Measurements from ENCODE around the gene PRDM15.

Gene PRDM15

GRCh38 chr21:41820384-41821080 is 58.6 kb downstream of the PRDM15 start:
- in situ Hi-C loops (cut with MboI; ENCODE audit: low pct_unique_long_range_greater_than_20kb, low sequenced_read_pairs, unreplicated experiment) = no loop called here

GRCh38 chr21:41819856-41820281 is 59.3 kb downstream of the PRDM15 start:
- DNase-seq (ENCODE audit: low spot score) = no peak
- in situ Hi-C loops (cut with MboI; ENCODE audit: low pct_unique_long_range_greater_than_20kb, low sequenced_read_pairs, unreplicated experiment) = no loop called here
- TF ChIP-seq CTCF (IDR thresholded peaks at IDR 0.05; ENCODE audit: extremely low read depth, insufficient read depth, missing control alignments) = no peak

More at GRCh38 chr21:41820384-41821080, 58.6 kb downstream of the PRDM15 start:
- no peak for DNase-seq (ENCODE audit: low spot score)
- no peak for TF ChIP-seq CTCF (IDR thresholded peaks at IDR 0.05; ENCODE audit: extremely low read depth, insufficient read depth, missing control alignments)

GRCh38 chr21:41819236-41819855 is 59.8 kb downstream of the PRDM15 start:
- no peak for TF ChIP-seq CTCF (IDR thresholded peaks at IDR 0.05; ENCODE audit: extremely low read depth, insufficient read depth, missing control alignments)
- no peak for DNase-seq (ENCODE audit: low spot score)
- in situ Hi-C loops (cut with MboI; ENCODE audit: low pct_unique_long_range_greater_than_20kb, low sequenced_read_pairs, unreplicated experiment) = no loop called here

GRCh38 chr21:41817877-41818855 is 61.0 kb downstream of the PRDM15 start:
- TF ChIP-seq CTCF (IDR thresholded peaks at IDR 0.05; ENCODE audit: extremely low read depth, insufficient read depth, missing control alignments) = no peak
- DNase-seq (ENCODE audit: low spot score) = no peak
- in situ Hi-C loops (cut with MboI; ENCODE audit: low pct_unique_long_range_greater_than_20kb, low sequenced_read_pairs, unreplicated experiment) = no loop called here

GRCh38 chr21:41817228-41817627 is 61.9 kb downstream of the PRDM15 start:
- peak; percentile 75 for TF ChIP-seq CTCF (IDR thresholded peaks at IDR 0.05; ENCODE audit: extremely low read depth, insufficient read depth, missing control alignments)
- in situ Hi-C loops (cut with MboI; ENCODE audit: low pct_unique_long_range_greater_than_20kb, low sequenced_read_pairs, unreplicated experiment) = no loop called here
- DNase-seq (ENCODE audit: low spot score) = peak; percentile 86

- in situ Hi-C loops (cut with MboI; ENCODE audit: low pct_unique_long_range_greater_than_20kb, low sequenced_read_pairs, unreplicated experiment) = no loop called here
- TF ChIP-seq CTCF (IDR thresholded peaks at IDR 0.05; ENCODE audit: extremely low read depth, insufficient read depth, missing control alignments) = peak; percentile 91
Observed at GRCh38 chr21:41816583-41817165, 62.5 kb downstream of the PRDM15 start.

More at GRCh38 chr21:41816583-41817165, 62.5 kb downstream of the PRDM15 start:
- DNase-seq (ENCODE audit: low spot score) = peak; percentile 91

Data from GM13977 (cell line).